HepG2 (cell line): ENCODE results near the gene SNX10. TPM values are rescaled to one million over a fixed set of nuclear protein-coding genes. Genes with fewer than 3 reads are reported as not detected.

Source experiments
- ATAC-seq: fragments of 200-7000 bp; cut with Tn5 transposase; 3 replicates; pipeline ENCODE4 v1.9.1; 2020; ENCODE audit warnings: mild to moderate bottlenecking, moderate library complexity
- BruUV-seq: library from RNA; stranded (reverse); fragments of 400-500 nt; replicated peaks from 2 replicates; lab custom pipeline; 2021; lab: Mats Ljungman, UMichigan
- CTCF ChIA-PET: fragments of 300-600 bp; formaldehyde crosslinking; extraction: SDS; loops from one replicate; lab custom pipeline; 2021; ENCODE audit warnings: low total read pairs, inconsistent platforms, low intra/inter-chr PET ratio; lab: Yijun Ruan, JAX
- POLR2A ChIA-PET: fragments of 350-600 bp; sonication (Branson Sonifier 250); formaldehyde crosslinking; loops from one replicate; lab custom pipeline; 2020; ENCODE audit warnings: antibody characterized with exemption, inconsistent platforms; lab: Yijun Ruan, JAX
- DNase-seq: peaks from one replicate; pipeline ENCODE4 v3.0.0-alpha.2; 2015; ENCODE audit warnings: low spot score
- FAIRE-seq: peaks from 3 replicates; lab custom pipeline; 2011; peaks lifted over from hg19 to GRCh38; lab: Jason Lieb, UNC
- H2AFZ ChIP-seq: one replicate; pipeline ENCODE4 v1.6.1; 2011; ENCODE audit warnings: low read length, inconsistent platforms
- H3K27ac ChIP-seq: fragments of 300-600 bp; 3 replicates; pipeline ENCODE4 v1.8.0; 2011; ENCODE audit warnings: mixed run types, mild to moderate bottlenecking, mixed read lengths, low read length, inconsistent platforms; ENCODE audit not compliant: insufficient read depth; ENCODE audit errors: extremely low read length
- H3K27me3 ChIP-seq, 2 experiments: fragments of 200-600 bp in 1 of 2; 2 replicates in 1 of 2; 3 replicates in 1 of 2; pipeline versions ENCODE4 v1.6.0 to v1.8.0; 2011; ENCODE audit warnings: low read length in 2 of 2, mild to moderate bottlenecking in 2 of 2, moderate library complexity in 2 of 2, inconsistent platforms in 1 of 2; ENCODE audit not compliant: insufficient read depth in 2 of 2, control insufficient read depth in 1 of 2
- H3K36me3 ChIP-seq, 2 experiments: fragments of 200-600 bp in 1 of 2; replicated peaks in 1 of 2; 2 replicates in 1 of 2; 3 replicates in 1 of 2; pipeline versions ENCODE4 v1.5.1 to v1.8.0; 2011; ENCODE audit warnings: low read length in 2 of 2, inconsistent platforms in 1 of 2; ENCODE audit not compliant: insufficient read depth in 2 of 2, control insufficient read depth in 1 of 2
- H3K4me1 ChIP-seq: 2 replicates; pipeline ENCODE4 v1.5.1; 2012; ENCODE audit warnings: low read length, inconsistent platforms; ENCODE audit not compliant: insufficient read depth
- H3K4me2 ChIP-seq: 2 replicates; pipeline ENCODE4 v1.6.0; 2011; ENCODE audit warnings: low read depth, low read length, inconsistent platforms
- H3K4me3 ChIP-seq, 3 experiments: fragments of 200-600 bp in 1 of 3; sonication (generic), shearing (Covaris generic) in 1 of 3; replicated peaks in 1 of 3; 2 replicates each; pipeline ENCODE4 v1.5.1; 2011 to 2016; ENCODE audit warnings: low read length in 3 of 3, inconsistent platforms in 2 of 3, low read depth in 2 of 3, mild to moderate bottlenecking in 2 of 3, control low read depth in 1 of 3, mixed read lengths in 1 of 3; ENCODE audit not compliant: insufficient read depth in 1 of 3
- H3K79me2 ChIP-seq: one replicate; pipeline ENCODE4 v1.6.1; 2011; ENCODE audit warnings: low read length, inconsistent platforms; ENCODE audit not compliant: insufficient read depth
- H3K9ac ChIP-seq: 2 replicates; pipeline ENCODE4 v1.6.0; 2011; ENCODE audit warnings: mild to moderate bottlenecking, low read depth, low read length, inconsistent platforms; ENCODE audit not compliant: insufficient read depth
- H3K9me3 ChIP-seq: 2 replicates; pipeline ENCODE4 v1.5.1; 2012; ENCODE audit warnings: mild to moderate bottlenecking, low read length
- H4K20me1 ChIP-seq: 2 replicates; pipeline ENCODE4 v1.6.0; 2011; ENCODE audit warnings: inconsistent platforms, mild to moderate bottlenecking, low read length, moderate library complexity; ENCODE audit not compliant: insufficient read depth
- GATAD2A ChIP-seq: IDR thresholded peaks from 2 replicates; pipeline ENCODE4 v1.6.1; 2016
- MAX ChIP-seq: IDR thresholded peaks from 2 replicates; pipeline ENCODE4 v1.6.1; 2012; ENCODE audit warnings: inconsistent platforms
- MEIS1 ChIP-seq: sonication (generic); formaldehyde crosslinking; IDR thresholded peaks from 2 replicates; pipeline ENCODE4 v1.9.0; 2021; ENCODE audit warnings: mild to moderate bottlenecking, missing genetic modification reagents, moderate library complexity, borderline replicate concordance
- ZFP37 ChIP-seq: sonication (generic); formaldehyde crosslinking; IDR thresholded peaks from 2 replicates; pipeline ENCODE4 v1.4.0; 2020; ENCODE audit warnings: missing genetic modification reagents, borderline replicate concordance
- ZNF597 ChIP-seq: sonication (generic); formaldehyde crosslinking; IDR thresholded peaks from 2 replicates; pipeline ENCODE4 v1.5.0; 2020; ENCODE audit warnings: missing genetic modification reagents
- ZNF704 ChIP-seq: sonication (generic); formaldehyde crosslinking; IDR thresholded peaks from 2 replicates; pipeline ENCODE4 v1.8.1; 2023; ENCODE audit warnings: mild to moderate bottlenecking, inconsistent platforms, moderate library complexity, missing genetic modification reagents, borderline replicate concordance
- ZNF709 ChIP-seq: sonication (generic); formaldehyde crosslinking; IDR thresholded peaks from 2 replicates; pipeline ENCODE4 v1.5.0; 2020; ENCODE audit warnings: mild to moderate bottlenecking, missing genetic modification reagents
- ZNF768 ChIP-seq: sonication (generic); formaldehyde crosslinking; IDR thresholded peaks from 2 replicates; pipeline ENCODE4 v1.4.0; 2020; ENCODE audit warnings: missing genetic modification reagents
- WGBS: methylation state at CpG from one replicate; pipeline ENCODE4 v1.1.6; 2017; ENCODE audit warnings: low lambda C conversion rate; 5-methylcytosine and 5-hydroxymethylcytosine counted together
- in situ Hi-C: cut with HindIII; loops from 2 replicates; pipeline ENCODE4 v1.10.0; 2017; ENCODE audit warnings: low pct_unique_long_range_greater_than_20kb; ENCODE audit not compliant: extremely low pct_ligation_motif_present
- intact Hi-C: fragments of 100-400 bp; cut with micrococcal nuclease; formaldehyde crosslinking; loops from one replicate; pipeline ENCODE4 v1.10.0; 2022; ENCODE audit not compliant: unreplicated experiment
- polyA plus RNA-seq, 8 experiments: library from polyadenylated mRNA; depleted of rRNA in 3 of 8; stranded (reverse) in 7 of 8; unstranded in 1 of 8; fragments of >200 nt; fragmentation: Illumina TruSeq in 4 of 8; extraction: Trizol in 4 of 8; gene quantifications; 2 replicates each; pipeline versions ENCODE4 v1.2.1 to v1.2.3, GENCODE V29; 2011 to 2016; ENCODE audit warnings: low read depth in 4 of 8, missing spikeins in 1 of 8, mixed read lengths in 1 of 8; ENCODE audit not compliant: insufficient read depth in 1 of 8
- total RNA-seq, 5 experiments: library from RNA; depleted of rRNA; stranded (reverse); fragments of >200 nt; fragmentation: Illumina TruSeq; extraction: Trizol; gene quantifications; 2 replicates each; pipeline ENCODE4 v1.2.3, GENCODE V29; 2016; ENCODE audit warnings: low read depth in 1 of 5
- TF ChIP-seq, protein P1 (sequence below): IDR thresholded peaks from 2 replicates; pipeline ENCODE4 v1.6.1; 2016; ENCODE audit warnings: low read depth, borderline replicate concordance
- TF ChIP-seq, protein P2 (sequence below): sonication (generic); formaldehyde crosslinking; IDR thresholded peaks from 2 replicates; pipeline ENCODE4 v1.4.0; 2020; ENCODE audit warnings: missing genetic modification reagents
- TF ChIP-seq, protein P3 (sequence below): IDR thresholded peaks from 2 replicates; pipeline ENCODE4 v1.6.1; 2018; ENCODE audit warnings: missing genetic modification reagents, mild to moderate bottlenecking, missing compliant biosample characterization

Gene SNX10
- total and polyA plus RNA-seq, 2 of the 13 experiments (the other 11 are each of a cell fraction or from before 2014, with no cell fraction given), result 26.0 to 27.6 TPM

DNA sequence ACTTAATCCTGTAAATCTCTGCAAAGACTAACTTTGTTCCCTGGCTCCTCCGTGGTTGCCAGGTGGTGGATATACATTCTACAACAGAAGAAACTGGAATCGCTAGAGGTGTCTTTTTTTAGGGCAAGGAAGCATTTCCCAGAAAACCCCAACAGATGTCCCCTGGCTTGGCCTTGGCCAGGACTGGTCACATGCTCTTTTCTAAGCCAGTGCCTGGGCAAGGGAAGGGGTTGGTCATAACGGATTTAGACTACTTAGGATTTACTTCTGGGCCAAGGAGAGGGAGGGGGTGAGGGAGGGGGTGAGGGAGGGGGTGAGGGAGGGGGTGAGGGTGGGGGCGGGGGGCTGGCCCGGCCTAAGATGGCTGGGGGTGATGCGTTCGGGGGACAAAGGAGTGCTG is 105.7 kb downstream of the SNX10 start:
- intact Hi-C loops (no loop called here), in situ Hi-C loops (no loop called here)
- 13% methylated on average over 7 of the region's 7 CpGs for WGBS
- peaks cover 0 to 27% of the 10 kb centered on the region in 2 experiments; a peak in 3 of 5 replicates for H3K27me3 ChIP-seq
- ChIA-PET CTCF (no interaction called here), POLR2A (no interaction called here)
- FAIRE-seq (no peak), ATAC-seq (no peak), DNase-seq (no peak)
- no peaks in the 10 kb centered on the region for H3K9me3 ChIP-seq
- H3K27ac ChIP-seq, result no peak overlapping the region
- H3K4me3 ChIP-seq, result 0 out of 6 replicates have a peak overlapping the region, but pooled peaks of 1 of the 3 experiments have one; percentile 69
- H3K4me2 ChIP-seq, result no peak overlapping the region
- no peak for TF ChIP-seq ZNF597
- TF ChIP-seq, protein P1, sequence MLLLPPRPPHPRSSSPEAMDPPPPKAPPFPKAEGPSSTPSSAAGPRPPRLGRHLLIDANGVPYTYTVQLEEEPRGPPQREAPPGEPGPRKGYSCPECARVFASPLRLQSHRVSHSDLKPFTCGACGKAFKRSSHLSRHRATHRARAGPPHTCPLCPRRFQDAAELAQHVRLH (CRISPR knock-in tag), result no peak
- H3K9ac ChIP-seq, result no peak overlapping the region
- H2AFZ ChIP-seq, result no peak overlapping the region
- no peaks in the 10 kb centered on the region for H4K20me1 ChIP-seq
- H3K79me2 ChIP-seq, result no peaks in the 10 kb centered on the region
- peaks cover 16% of the 10 kb centered on the region for H3K4me1 ChIP-seq
- no TSS peak for BruUV-seq
- H3K36me3 ChIP-seq, result no peaks in the 10 kb centered on the region

DNA sequence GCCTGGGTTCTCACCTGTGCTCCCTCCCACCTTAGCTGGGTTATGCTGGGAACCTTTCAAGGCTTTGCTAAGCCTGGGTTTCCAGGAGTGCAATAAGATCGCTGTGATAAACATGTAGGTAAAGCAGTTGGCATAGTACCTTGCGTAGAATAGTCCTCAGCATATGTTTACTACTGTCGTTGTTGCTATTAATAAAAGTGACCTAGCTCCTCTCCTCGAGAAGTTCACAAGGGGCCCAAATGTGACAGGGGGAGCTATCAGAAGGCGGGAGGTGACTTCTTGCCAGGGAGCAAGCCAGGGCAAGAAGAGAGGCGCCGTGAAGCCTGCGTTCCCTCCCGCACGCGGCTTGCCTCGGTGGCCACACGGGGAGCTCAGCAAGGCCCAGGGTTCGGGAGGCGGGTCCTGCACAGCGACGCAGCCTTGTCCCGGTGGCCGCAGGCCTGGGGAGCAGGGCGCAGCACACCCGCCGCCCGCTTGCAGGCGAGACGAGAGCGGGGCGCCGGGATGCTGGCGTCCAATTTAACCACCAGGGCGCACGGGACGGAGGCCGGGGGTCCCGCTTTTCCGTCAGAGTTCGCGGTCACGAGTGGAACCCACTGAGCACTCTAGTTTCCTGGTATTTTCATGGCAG is 106.2 kb downstream of the SNX10 start:
- H3K4me3 ChIP-seq, result peak overlapping the region; percentile 57 to 69 (median 62)
- ATAC-seq (peak; percentile 84), FAIRE-seq (no peak), DNase-seq (no peak)
- intact Hi-C loops, result no loop called here
- no peaks in the 10 kb centered on the region for H3K36me3 ChIP-seq
- in situ Hi-C loops, result no loop called here
- peak overlapping the region; percentile 82 for H3K4me2 ChIP-seq
- no peaks in the 10 kb centered on the region for H3K9me3 ChIP-seq
- no peak overlapping the region for H2AFZ ChIP-seq
- H3K27me3 ChIP-seq, result peaks cover 0 to 27% of the 10 kb centered on the region in 2 experiments; a peak in 3 of 5 replicates
- 0 out of 2 replicates have a peak overlapping the region, but pooled peaks have one; percentile 2 for H3K9ac ChIP-seq
- BruUV-seq, result no TSS peak
- WGBS, result 63% methylated on average over 3 of the region's 38 CpGs
- no peaks in the 10 kb centered on the region for H3K79me2 ChIP-seq
- ChIA-PET CTCF (no interaction called here), POLR2A (no interaction called here)
- no peak overlapping the region for H3K27ac ChIP-seq
- peaks cover 16% of the 10 kb centered on the region for H3K4me1 ChIP-seq
- H4K20me1 ChIP-seq, result no peaks in the 10 kb centered on the region
- TF ChIP-seq ZNF704 (CRISPR knock-in tag), result 0 out of 2 replicates have a peak, but pooled peaks have one; percentile 3
- TF ChIP-seq ZFP37, result no peak
- peak; percentile 27; the same call in 1 of the 2 replicates for TF ChIP-seq ZNF768 (CRISPR knock-in tag)
- TF ChIP-seq MAX, result peak; percentile 39; the same call in 1 of the 2 replicates
- TF ChIP-seq, protein P2, sequence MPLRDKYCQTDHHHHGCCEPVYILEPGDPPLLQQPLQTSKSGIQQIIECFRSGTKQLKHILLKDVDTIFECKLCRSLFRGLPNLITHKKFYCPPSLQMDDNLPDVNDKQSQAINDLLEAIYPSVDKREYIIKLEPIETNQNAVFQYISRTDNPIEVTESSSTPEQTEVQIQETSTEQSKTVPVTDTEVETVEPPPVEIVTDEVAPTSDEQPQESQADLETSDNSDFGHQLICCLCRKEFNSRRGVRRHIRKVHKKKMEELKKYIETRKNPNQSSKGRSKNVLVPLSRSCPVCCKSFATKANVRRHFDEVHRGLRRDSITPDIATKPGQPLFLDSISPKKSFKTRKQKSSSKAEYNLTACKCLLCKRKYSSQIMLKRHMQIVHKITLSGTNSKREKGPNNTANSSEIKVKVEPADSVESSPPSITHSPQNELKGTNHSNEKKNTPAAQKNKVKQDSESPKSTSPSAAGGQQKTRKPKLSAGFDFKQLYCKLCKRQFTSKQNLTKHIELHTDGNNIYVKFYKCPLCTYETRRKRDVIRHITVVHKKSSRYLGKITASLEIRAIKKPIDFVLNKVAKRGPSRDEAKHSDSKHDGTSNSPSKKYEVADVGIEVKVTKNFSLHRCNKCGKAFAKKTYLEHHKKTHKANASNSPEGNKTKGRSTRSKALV (CRISPR knock-in tag), result peak; percentile 88
- TF ChIP-seq, protein P3, sequence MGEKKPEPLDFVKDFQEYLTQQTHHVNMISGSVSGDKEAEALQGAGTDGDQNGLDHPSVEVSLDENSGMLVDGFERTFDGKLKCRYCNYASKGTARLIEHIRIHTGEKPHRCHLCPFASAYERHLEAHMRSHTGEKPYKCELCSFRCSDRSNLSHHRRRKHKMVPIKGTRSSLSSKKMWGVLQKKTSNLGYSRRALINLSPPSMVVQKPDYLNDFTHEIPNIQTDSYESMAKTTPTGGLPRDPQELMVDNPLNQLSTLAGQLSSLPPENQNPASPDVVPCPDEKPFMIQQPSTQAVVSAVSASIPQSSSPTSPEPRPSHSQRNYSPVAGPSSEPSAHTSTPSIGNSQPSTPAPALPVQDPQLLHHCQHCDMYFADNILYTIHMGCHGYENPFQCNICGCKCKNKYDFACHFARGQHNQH, result no peak
- 0 out of 2 replicates have a peak, but pooled peaks have one; percentile 41 for TF ChIP-seq MEIS1 (CRISPR knock-in tag)
- 0 out of 2 replicates have a peak, but pooled peaks have one; percentile 14 for TF ChIP-seq GATAD2A (CRISPR knock-in tag)
- TF ChIP-seq ZNF709 (CRISPR knock-in tag), result no peak
